ENCODE measurements around the gene TRAT1.

GRCh38 chr3:108899530-108899929, 76.9 kb downstream of the TRAT1 start:
- no peak for TF ChIP-seq SNAPC5 (CRISPR knock-in tag; IDR thresholded peaks at IDR 0.05; ENCODE audit: borderline replicate concordance)
- no peak for TF ChIP-seq GMEB1 (CRISPR knock-in tag; IDR thresholded peaks at IDR 0.05; ENCODE audit: borderline replicate concordance)
- no peak for TF ChIP-seq POLR2A (IDR thresholded peaks at IDR 0.05; ENCODE audit: insufficient read depth in 1 of 2, low read depth in 2 of 2, low read length in 2 of 2)
- TF ChIP-seq TFAP4 (IDR thresholded peaks at IDR 0.05; ENCODE audit: borderline replicate concordance, low read depth), result no peak
- TF ChIP-seq ESRRA (CRISPR knock-in tag; IDR thresholded peaks at IDR 0.05; ENCODE audit: low read depth), result no peak
- TF ChIP-seq ATF6 (CRISPR knock-in tag; conservative IDR thresholded peaks at IDR 0.05), result no peak
- no peak for TF ChIP-seq ZNF205 (CRISPR knock-in tag; IDR thresholded peaks at IDR 0.05)
- no peak for TF ChIP-seq ZNF234 (CRISPR knock-in tag; conservative IDR thresholded peaks at IDR 0.05)
- TF ChIP-seq ZKSCAN1 (IDR thresholded peaks at IDR 0.05; ENCODE audit: low read length), result no peak
- no peak for TF ChIP-seq ZFX (CRISPR knock-in tag; IDR thresholded peaks at IDR 0.05; ENCODE audit: low read depth)
